HG03135 (cell line): ENCODE results near the gene OVCH1.
A peak's percentile ranks its signal among the peaks of the same experiment; 100 is the strongest.

Experiments
- ATAC-seq: cut with Tn5 transposase; IDR thresholded peaks from one replicate; pipeline ENCODE4 v1.9.1; 2021; ENCODE audit warnings: mild to moderate bottlenecking, moderate library complexity; ENCODE audit not compliant: unreplicated experiment

OVCH1 gene

GRCh38 chr12:29497588-29497987, at the start of gene OVCH1:
OVCH1 (minus strand) TSS chr12:29497686; CDS start chr12:29497686, 0 bp downstream.
- ATAC-seq: no peak

- no peak for ATAC-seq
These were observed 49.7 kb upstream of the OVCH1 start for GRCh38 chr12:29547151-29547632.

GRCh38 chr12:29546000-29546399, 48.5 kb upstream of the OVCH1 start:
- ATAC-seq: no peak

- peak; percentile 90 for ATAC-seq
These were observed 47.6 kb upstream of the OVCH1 start for GRCh38 chr12:29545102-29545467.

GRCh38 chr12:29544428-29545101, 47.1 kb upstream of the OVCH1 start:
- ATAC-seq: no peak

GRCh38 chr12:29543036-29543435, 45.5 kb upstream of the OVCH1 start:
- no peak for ATAC-seq

- ATAC-seq: no peak
These were observed 39.8 kb upstream of the OVCH1 start for GRCh38 chr12:29537298-29537697.

- ATAC-seq: no peak
These were observed 37.4 kb upstream of the OVCH1 start for GRCh38 chr12:29534935-29535334.

GRCh38 chr12:29533815-29534489, 36.5 kb upstream of the OVCH1 start:
- ATAC-seq: no peak

- ATAC-seq: no peak
These were observed 34.0 kb upstream of the OVCH1 start for GRCh38 chr12:29531471-29531870.

GRCh38 chr12:29530436-29530835, 33.0 kb upstream of the OVCH1 start:
- ATAC-seq: no peak

- ATAC-seq: no peak
These were observed 30.7 kb upstream of the OVCH1 start for GRCh38 chr12:29528161-29528560.

GRCh38 chr12:29521951-29522350, 24.5 kb upstream of the OVCH1 start:
- ATAC-seq: no peak

GRCh38 chr12:29519585-29520182, 22.2 kb upstream of the OVCH1 start:
- no peak for ATAC-seq

- no peak for ATAC-seq
These were observed 20.9 kb upstream of the OVCH1 start for GRCh38 chr12:29518407-29518806.

- ATAC-seq: no peak
These were observed 19.8 kb upstream of the OVCH1 start for GRCh38 chr12:29517264-29517663.

- ATAC-seq: no peak
These were observed 19.0 kb upstream of the OVCH1 start for GRCh38 chr12:29516431-29516875.

GRCh38 chr12:29510591-29511185, 13.2 kb upstream of the OVCH1 start:
- ATAC-seq: no peak

- no peak for ATAC-seq
These were observed 12.0 kb upstream of the OVCH1 start for GRCh38 chr12:29509503-29509902.

GRCh38 chr12:29508949-29509348, 11.5 kb upstream of the OVCH1 start:
- no peak for ATAC-seq

GRCh38 chr12:29505122-29505521, 7.6 kb upstream of the OVCH1 start:
- ATAC-seq: no peak

- no peak for ATAC-seq
These were observed 5.8 kb upstream of the OVCH1 start for GRCh38 chr12:29503283-29503682.
